ENCODE measurements around the gene PRKCE. TPM values are rescaled to one million over a fixed set of nuclear protein-coding genes. Genes with fewer than 3 reads are reported as not detected.

Gene PRKCE
- total and polyA plus RNA-seq, 2 of the 8 experiments (the other 6 are each of a cell fraction or from before 2014, with no cell fraction given) = 0.54 to 2.1 TPM

DNA sequence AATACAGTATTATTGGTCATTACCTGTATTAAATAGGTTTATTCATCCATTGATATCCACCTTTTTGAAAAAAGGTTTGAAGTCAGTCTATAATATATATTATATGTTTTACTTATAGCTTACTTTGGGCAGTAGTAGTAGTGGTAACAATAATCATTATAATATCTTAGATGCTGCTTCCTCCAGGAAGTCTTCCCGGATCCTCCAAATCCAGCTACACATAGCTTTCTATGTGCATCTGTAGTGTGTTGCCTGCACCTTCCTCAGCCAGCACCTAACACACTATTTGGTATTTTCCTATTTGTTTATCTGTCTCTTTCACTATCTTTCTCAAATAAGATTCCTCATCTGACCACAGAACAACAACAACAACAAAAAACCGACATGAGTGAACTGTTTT, 81.0 kb downstream of the PRKCE start:
- no peak overlapping the region for H2AK5ac ChIP-seq (ENCODE audit: low read depth, low read length)
- no peaks in the 10 kb centered on the region for H3K27me3 ChIP-seq (replicated peaks in 1 of 4; ENCODE audit: control insufficient read depth in 3 of 4, extremely low read depth in 1 of 4, insufficient read depth in 3 of 4, low read length in 3 of 4)
- 95% methylated on average over 2 of the region's 2 CpGs; no CpG with 5 or more reads in 1 of the 2 experiments for WGBS, 2 experiments (ENCODE audit: extremely low coverage in 1 of 2, insufficient coverage in 1 of 2, insufficient read length in 1 of 2, insufficient replicate concordance in 2 of 2, low coverage in 1 of 2, low lambda C conversion rate in 2 of 2, missing lambda C conversion rate in 1 of 2)
- no peaks in the 10 kb centered on the region for H4K20me1 ChIP-seq (replicated peaks in 1 of 2; ENCODE audit: control insufficient read depth in 1 of 2, insufficient read depth in 2 of 2, low read length in 2 of 2)
- H4K91ac ChIP-seq (replicated peaks; ENCODE audit: insufficient read length, low read length) = no peak overlapping the region
- no peak overlapping the region for H3K56ac ChIP-seq (replicated peaks; ENCODE audit: insufficient read length, low read depth, low read length)
- ChIA-PET POLR2A (ENCODE audit: partially characterized antibody) (interaction anchor here (1.3 kb wide), 1 partner anchor 11 kb away, joined by 3 read pairs; no protein-coding TSS in a partner anchor), CTCF (ENCODE audit: partially characterized antibody) (interaction anchor here (1.0 to 2.5 kb wide), 9 partner anchors 11 to 203 kb away, joined by 3 to 9 read pairs (median 4); no protein-coding TSS in a partner anchor)
- no peak overlapping the region for H2BK20ac ChIP-seq (ENCODE audit: low read length)
- H3K9ac ChIP-seq (replicated peaks in 1 of 4; ENCODE audit: extremely low read depth in 1 of 4, low read depth in 3 of 4, low read length in 3 of 4) = no peak overlapping the region
- H2AFZ ChIP-seq (ENCODE audit: low read length) = no peak overlapping the region
- H3K4ac ChIP-seq (replicated peaks; ENCODE audit: insufficient read length, low read depth, low read length) = no peak overlapping the region
- H3K79me2 ChIP-seq (ENCODE audit: control insufficient read depth in 1 of 2, insufficient read depth in 2 of 2, low read length in 2 of 2) = no peaks in the 10 kb centered on the region
- no peak overlapping the region for H2BK120ac ChIP-seq (replicated peaks; ENCODE audit: low read depth, low read length)
- H2BK5ac ChIP-seq (ENCODE audit: low read depth, low read length) = no peak overlapping the region
- no peak overlapping the region for H2BK15ac ChIP-seq (ENCODE audit: low read length)
- TF ChIP-seq CHD1 (IDR thresholded peaks at IDR 0.05; ENCODE audit: low read depth, low read length) = no peak
- TF ChIP-seq CBX5 (IDR thresholded peaks at IDR 0.05; ENCODE audit: low read depth, low read length) = no peak
- no peak for TF ChIP-seq SIRT6 (IDR thresholded peaks at IDR 0.05; ENCODE audit: low read length)
- no peak for TF ChIP-seq TBP (IDR thresholded peaks at IDR 0.05; ENCODE audit: low read depth, low read length)
- no peak for TF ChIP-seq SIN3A (conservative IDR thresholded peaks at IDR 0.05 in 1 of 2, IDR thresholded peaks at IDR 0.05 in 1 of 2; ENCODE audit: low read depth in 1 of 2, low read length in 2 of 2)
- TF ChIP-seq NRF1 (IDR thresholded peaks at IDR 0.05; ENCODE audit: low read depth, low read length) = no peak
- no peak for TF ChIP-seq CTBP2 (IDR thresholded peaks at IDR 0.05; ENCODE audit: borderline replicate concordance, insufficient read depth, insufficient read length, low read length)
- TF ChIP-seq, protein P1, sequence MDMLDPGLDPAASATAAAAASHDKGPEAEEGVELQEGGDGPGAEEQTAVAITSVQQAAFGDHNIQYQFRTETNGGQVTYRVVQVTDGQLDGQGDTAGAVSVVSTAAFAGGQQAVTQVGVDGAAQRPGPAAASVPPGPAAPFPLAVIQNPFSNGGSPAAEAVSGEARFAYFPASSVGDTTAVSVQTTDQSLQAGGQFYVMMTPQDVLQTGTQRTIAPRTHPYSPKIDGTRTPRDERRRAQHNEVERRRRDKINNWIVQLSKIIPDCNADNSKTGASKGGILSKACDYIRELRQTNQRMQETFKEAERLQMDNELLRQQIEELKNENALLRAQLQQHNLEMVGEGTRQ (IDR thresholded peaks at IDR 0.05; ENCODE audit: low read length) = no peak
- TF ChIP-seq BACH1 (IDR thresholded peaks at IDR 0.05; ENCODE audit: low read length) = no peak
- TF ChIP-seq, protein P2, sequence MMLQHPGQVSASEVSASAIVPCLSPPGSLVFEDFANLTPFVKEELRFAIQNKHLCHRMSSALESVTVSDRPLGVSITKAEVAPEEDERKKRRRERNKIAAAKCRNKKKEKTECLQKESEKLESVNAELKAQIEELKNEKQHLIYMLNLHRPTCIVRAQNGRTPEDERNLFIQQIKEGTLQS (IDR thresholded peaks at IDR 0.05; ENCODE audit: insufficient read depth, low read depth, low read length) = no peak
- DNase-seq (ENCODE audit: low read depth in 1 of 2, low spot score in 2 of 2) (no peak), FAIRE-seq (no peak)
- no peak overlapping the region for H3K4me3 ChIP-seq (ENCODE audit: extremely low read depth in 1 of 4, insufficient read depth in 2 of 4, low read depth in 3 of 4, low read length in 4 of 4)
- no peak overlapping the region for H3K23ac ChIP-seq (ENCODE audit: insufficient read length)
- H4K5ac ChIP-seq (ENCODE audit: insufficient read length, low read depth, low read length) = no peak overlapping the region
- H3K9me3 ChIP-seq (ENCODE audit: insufficient read depth in 2 of 2, low read depth in 1 of 2, low read length in 1 of 2) = no peaks in the 10 kb centered on the region
- H3K27ac ChIP-seq (ENCODE audit: low read depth, low read length) = no peak overlapping the region
- no peak overlapping the region for H3K18ac ChIP-seq (ENCODE audit: extremely low read depth, low read length)
- no peak overlapping the region for H4K8ac ChIP-seq (ENCODE audit: extremely low read depth, insufficient read depth, low read length)
- no peaks in the 10 kb centered on the region for H3K79me1 ChIP-seq (ENCODE audit: low read depth, low read length)
- H3K4me1 ChIP-seq (replicated peaks in 1 of 4; ENCODE audit: control insufficient read depth in 3 of 4, insufficient read depth in 4 of 4, low read length in 3 of 4) = peaks cover 0 to 3% (median 0%) of the 10 kb centered on the region in 4 experiments; a peak in 1 of 7 replicates
- H3K23me2 ChIP-seq (ENCODE audit: low read depth, low read length) = no peaks in the 10 kb centered on the region
- no peak overlapping the region for H3K14ac ChIP-seq (ENCODE audit: insufficient read length)
- no peak overlapping the region for H2BK12ac ChIP-seq (ENCODE audit: low read depth, low read length)
- no peak overlapping the region for H3K4me2 ChIP-seq (ENCODE audit: insufficient read depth in 1 of 2, low read depth in 2 of 2, low read length in 2 of 2)
- no peaks in the 10 kb centered on the region for H3K36me3 ChIP-seq (ENCODE audit: control insufficient read depth in 2 of 4, insufficient read depth in 4 of 4, low read length in 3 of 4)
